ENCODE measurements around the gene NCLN.

GRCh38 chr19:3137119-3137518 is 48.6 kb upstream of the NCLN start:
- no peak for TF ChIP-seq CTCF (IDR thresholded peaks at IDR 0.05)
- no peak for TF ChIP-seq POLR2A (IDR thresholded peaks at IDR 0.05)

Measured in testis (tissue), 2 donors.